GM12891 (cell line): ENCODE measurements around the gene FRMPD4.
A peak's percentile ranks its signal among the peaks of the same experiment; 100 is the strongest.

Experiments used
- DNase-seq: peaks from one replicate; pipeline ENCODE4 v3.0.0; 2011; ENCODE audit warnings: low spot score; ENCODE audit not compliant: insufficient read length
- FAIRE-seq: peaks from 2 replicates; lab custom pipeline; 2011; peaks lifted over from hg19 to GRCh38; lab: Jason Lieb, UNC
- PAX5 ChIP-seq: IDR thresholded peaks from 2 replicates; pipeline ENCODE4 v1.6.1; 2011; ENCODE audit warnings: low read length, moderate library complexity, mild to moderate bottlenecking; ENCODE audit not compliant: insufficient read depth, severe bottlenecking
- POLR2A ChIP-seq: IDR thresholded peaks from 2 replicates; pipeline ENCODE4 v1.6.1; 2011; ENCODE audit warnings: low read depth, low read length, control low read depth
- POLR2AphosphoS5 ChIP-seq: IDR thresholded peaks from 2 replicates; pipeline ENCODE4 v1.6.1; 2011; ENCODE audit warnings: low read depth, low read length, control low read depth
- POU2F2 ChIP-seq: IDR thresholded peaks from 2 replicates; pipeline ENCODE4 v1.6.1; 2011; ENCODE audit warnings: low read depth, mild to moderate bottlenecking, control low read depth, low read length, moderate library complexity
- SPI1 ChIP-seq: IDR thresholded peaks from 2 replicates; pipeline ENCODE4 v1.6.1; 2011; ENCODE audit warnings: low read depth, low read length, control low read depth
- TAF1 ChIP-seq: IDR thresholded peaks from 2 replicates; pipeline ENCODE4 v1.6.1; 2011; ENCODE audit warnings: low read depth, low read length, control low read depth

FRMPD4 gene

GRCh38 chrX:12434493-12434892, 296.2 kb downstream of the FRMPD4 start:
- FAIRE-seq (no peak), DNase-seq (no peak)
- no peak for TF ChIP-seq TAF1
- TF ChIP-seq POLR2A = no peak
- no peak for TF ChIP-seq POU2F2

DNA sequence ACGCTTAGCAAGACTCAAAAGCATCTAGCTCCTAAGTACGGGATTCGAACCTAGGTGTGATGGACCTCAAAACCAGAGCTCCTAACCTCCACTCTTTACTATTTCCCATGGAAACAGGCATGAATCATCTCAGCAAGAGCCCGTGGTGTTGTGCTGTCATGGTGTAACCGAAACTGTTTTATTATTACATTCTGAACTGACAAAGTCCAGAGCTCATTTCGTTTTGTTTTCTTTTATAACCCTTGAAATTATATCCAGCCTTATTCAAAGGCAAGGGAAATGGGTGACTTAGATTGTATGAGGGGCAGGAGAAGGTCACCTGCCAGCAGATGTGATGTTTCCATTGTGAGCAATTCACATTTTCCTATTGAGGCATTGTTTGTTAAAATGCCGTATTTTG, 301.1 kb downstream of the FRMPD4 start:
- FAIRE-seq = no peak
- no peak for TF ChIP-seq POLR2AphosphoS5
- TF ChIP-seq POLR2A = no peak
- TF ChIP-seq PAX5 = no peak
- no peak for TF ChIP-seq TAF1
- TF ChIP-seq SPI1 = no peak
- no peak for TF ChIP-seq POU2F2
- no peak for DNase-seq

DNA sequence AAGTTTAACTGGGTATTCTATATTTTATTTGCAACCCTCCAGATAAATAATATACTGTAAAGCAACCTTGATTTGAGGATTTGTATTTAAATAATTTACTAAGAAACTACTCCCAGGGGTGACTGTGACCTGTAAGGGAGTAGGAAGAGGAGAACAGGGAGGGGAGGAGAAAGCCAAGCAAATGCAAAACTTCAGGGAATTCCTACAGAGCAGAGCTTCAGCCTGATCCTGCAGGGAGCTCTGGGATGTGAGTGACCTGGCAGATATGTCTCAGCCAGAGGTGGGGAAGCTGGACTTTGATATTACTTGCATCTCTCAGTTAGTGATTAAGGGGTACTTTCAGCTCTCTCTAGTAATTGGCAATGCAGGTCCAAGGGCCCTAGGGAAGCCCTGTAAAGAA, 302.0 kb downstream of the FRMPD4 start:
- TF ChIP-seq POLR2A = no peak
- no peak for TF ChIP-seq POLR2AphosphoS5
- TF ChIP-seq TAF1 = no peak
- no peak for TF ChIP-seq SPI1
- TF ChIP-seq PAX5 = no peak
- no peak for TF ChIP-seq POU2F2
- no peak for FAIRE-seq
- DNase-seq = no peak

GRCh38 chrX:12441381-12442128, 303.3 kb downstream of the FRMPD4 start:
- no peak for DNase-seq
- no peak for TF ChIP-seq POLR2AphosphoS5
- TF ChIP-seq PAX5 = no peak
- TF ChIP-seq SPI1 = no peak
- no peak for TF ChIP-seq POU2F2
- no peak for TF ChIP-seq TAF1
- TF ChIP-seq POLR2A = no peak
- no peak for FAIRE-seq

DNA sequence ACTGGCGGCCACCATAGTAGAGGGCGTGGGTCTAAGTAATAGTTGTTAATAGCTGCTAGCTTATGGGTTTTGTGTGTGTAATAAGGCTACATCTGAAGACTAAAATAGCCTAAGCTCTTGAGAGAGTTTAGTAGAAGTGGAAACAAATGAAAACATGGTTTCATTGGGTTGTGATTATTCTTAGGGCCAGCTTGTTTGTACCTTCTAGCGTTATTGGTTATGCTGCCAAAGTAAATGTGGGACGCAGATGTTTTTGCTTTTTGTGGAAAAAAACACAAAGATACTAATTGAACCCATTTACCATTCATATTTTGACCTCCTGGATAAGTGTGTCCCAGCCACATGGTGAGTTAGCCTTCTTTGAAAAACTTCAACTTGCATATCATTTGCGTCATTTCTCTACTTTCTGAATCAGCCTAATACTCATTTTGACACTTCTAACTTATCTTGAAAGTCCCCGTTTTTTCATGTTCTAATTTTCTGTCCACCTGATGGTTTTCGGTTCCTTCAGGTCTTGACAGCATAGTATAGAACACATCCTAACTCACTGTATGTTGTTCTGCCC, 305.3 kb downstream of the FRMPD4 start:
- FAIRE-seq (peak; percentile 26), DNase-seq (no peak)
- no peak for TF ChIP-seq POLR2AphosphoS5
- peak; percentile 34 for TF ChIP-seq SPI1

DNA sequence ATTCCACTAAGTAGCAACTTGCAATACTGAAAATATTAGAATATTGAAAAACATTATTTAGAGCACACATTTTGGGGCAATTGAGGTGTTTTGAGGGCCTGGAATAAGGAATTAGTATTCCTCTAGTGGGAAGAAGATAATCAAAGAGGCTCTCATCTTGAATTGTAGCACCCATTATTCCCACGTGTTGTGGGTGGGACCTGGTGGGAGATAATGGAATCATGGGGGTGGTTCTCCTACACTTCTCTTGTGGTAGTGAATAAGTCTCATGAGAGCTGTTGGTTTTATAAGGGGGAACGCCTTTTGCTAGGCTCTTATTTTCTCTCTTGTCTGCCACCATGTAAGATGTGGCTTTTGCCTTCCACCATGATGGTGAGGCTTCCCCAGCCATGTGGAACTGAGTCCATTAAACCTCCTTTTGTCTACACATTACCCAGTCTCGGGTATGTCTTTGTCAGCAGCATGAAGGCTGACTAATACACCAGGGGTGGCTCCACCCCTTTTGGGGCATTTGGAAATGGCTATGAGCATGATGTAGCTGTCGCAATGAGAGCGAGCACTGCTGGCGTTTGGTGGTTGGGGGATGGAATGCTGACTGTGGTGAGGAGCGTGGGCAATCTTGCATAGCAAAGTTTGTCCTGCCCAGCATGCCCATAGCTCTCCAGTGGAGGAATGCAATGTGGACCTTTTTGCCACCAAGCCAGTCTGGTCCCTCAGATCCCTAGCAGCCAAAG, 308.2 kb downstream of the FRMPD4 start:
- no peak for DNase-seq
- FAIRE-seq = no peak
- TF ChIP-seq SPI1 = no peak
- TF ChIP-seq POU2F2 = no peak
- no peak for TF ChIP-seq PAX5
- TF ChIP-seq POLR2AphosphoS5 = no peak
- TF ChIP-seq POLR2A = no peak
- no peak for TF ChIP-seq TAF1

DNA sequence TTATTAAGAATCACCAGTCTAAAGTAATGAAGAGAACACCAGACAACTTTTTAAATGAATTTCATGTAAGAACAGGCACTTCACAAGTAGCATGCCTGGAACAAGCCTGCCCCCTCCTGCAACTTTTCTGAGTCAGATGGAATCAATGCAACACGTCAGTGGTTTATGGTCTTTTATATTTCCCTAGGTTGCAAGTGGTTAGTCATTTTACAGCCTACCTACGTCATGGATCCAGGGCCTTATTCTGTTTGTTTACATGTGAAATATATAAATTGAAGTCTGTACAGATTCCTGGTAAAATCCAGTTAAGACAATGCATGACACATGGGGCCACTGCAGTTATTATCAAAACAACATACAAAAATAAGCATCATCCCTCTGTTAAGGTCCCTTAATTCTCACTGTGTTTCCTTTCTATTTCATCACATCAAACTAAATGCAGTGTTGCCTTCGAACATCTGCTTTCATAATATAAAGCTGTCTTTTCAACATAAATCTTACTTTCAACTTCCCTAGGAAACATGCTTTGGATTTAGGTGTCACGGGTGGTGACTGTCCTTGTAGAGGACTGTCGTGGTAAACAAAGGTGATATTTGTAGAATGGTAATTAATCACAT, 309.3 kb downstream of the FRMPD4 start:
- DNase-seq (no peak), FAIRE-seq (no peak)
- TF ChIP-seq POLR2AphosphoS5 = no peak
- no peak for TF ChIP-seq POU2F2
- TF ChIP-seq PAX5 = no peak
- TF ChIP-seq TAF1 = no peak
- no peak for TF ChIP-seq POLR2A
- no peak for TF ChIP-seq SPI1

DNA sequence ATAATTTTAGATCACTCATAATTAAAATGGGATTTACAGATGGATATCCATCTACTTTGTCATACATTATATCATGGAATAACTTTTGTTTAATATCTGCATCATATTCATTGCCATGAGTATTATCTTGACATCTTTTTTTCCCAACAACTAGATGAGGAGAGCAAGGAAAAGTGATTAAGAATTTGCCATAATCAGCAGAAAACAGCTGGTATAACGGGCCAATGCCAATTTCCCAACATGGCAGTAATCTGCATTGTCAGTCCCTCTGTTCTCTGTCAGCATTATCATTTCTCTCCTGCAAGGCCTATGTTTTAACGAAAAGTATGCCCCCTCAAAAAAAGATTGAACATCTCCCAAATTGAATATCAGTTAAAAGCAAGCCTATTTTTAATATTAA, 314.0 kb downstream of the FRMPD4 start:
- TF ChIP-seq POU2F2 (no peak), POLR2A (no peak), TAF1 (no peak), POLR2AphosphoS5 (no peak), SPI1 (no peak), PAX5 (no peak)
- FAIRE-seq (no peak), DNase-seq (no peak)

GRCh38 chrX:12460929-12461328, 322.7 kb downstream of the FRMPD4 start:
- TF ChIP-seq PAX5 (no peak), POU2F2 (no peak), POLR2AphosphoS5 (no peak), TAF1 (no peak), POLR2A (no peak), SPI1 (no peak)
- DNase-seq (no peak), FAIRE-seq (no peak)
